Cardiac muscle cell (in vitro differentiated cells and primary cell): ENCODE measurements around the gene P2RX7. TPM values are rescaled to one million over a fixed set of nuclear protein-coding genes. Genes with fewer than 3 reads are reported as not detected.
"Not testable (repeated sequence)": the region's sequence is repeated elsewhere in the genome, so short reads cannot be mapped to it uniquely, and the experiment has no call there.

Experiments
- DNase-seq, 2 donors: peaks; one replicate each; pipeline versions ENCODE4 v3.0.0 to v3.0.0-alpha.2; 2010 to 2017; ENCODE audit warnings: low read depth in 1 of 2, low spot score in 1 of 2
- H3K27ac ChIP-seq: fragments of 200-600 bp; sonication (generic); 2 replicates; pipeline ENCODE4 v1.5.1; 2016
- H3K27me3 ChIP-seq: fragments of 200-600 bp; sonication (generic); 2 replicates; pipeline ENCODE4 v1.6.0; 2016; ENCODE audit warnings: control low read depth
- H3K36me3 ChIP-seq: fragments of 200-600 bp; sonication (generic); 2 replicates; pipeline ENCODE4 v1.5.1; 2016; ENCODE audit warnings: control low read depth
- H3K4me1 ChIP-seq: fragments of 200-600 bp; sonication (generic); 2 replicates; pipeline ENCODE4 v1.8.1; 2017; ENCODE audit warnings: low read depth, mild to moderate bottlenecking, mixed run types
- H3K4me3 ChIP-seq: fragments of 200-600 bp; sonication (generic); 2 replicates; pipeline ENCODE4 v1.5.1; 2016; ENCODE audit warnings: mild to moderate bottlenecking
- H3K9me3 ChIP-seq: fragments of 200-600 bp; sonication (generic); 2 replicates; pipeline ENCODE4 v1.5.1; 2017; ENCODE audit warnings: low read depth, mild to moderate bottlenecking, control low read depth
- polyA plus RNA-seq: library from polyadenylated mRNA; unstranded; fragments of >200 nt; fragmentation: Nextera tagmentation; extraction: Ambion mirVana; gene quantifications from 2 replicates; pipeline ENCODE4 v1.2.1, GENCODE V29; 2016
- total RNA-seq: library from RNA; depleted of rRNA; stranded (reverse); fragments of >200 nt; gene quantifications from 2 replicates; pipeline ENCODE4 v1.2.3, GENCODE V29; 2016
- TF ChIP-seq, protein P1 (sequence below): IDR thresholded peaks from 2 replicates; pipeline ENCODE4 v1.5.1; 2012; ENCODE audit warnings: low read depth, mild to moderate bottlenecking, low read length

P2RX7 gene
- total and polyA plus RNA-seq, 2 experiments from 2014 or later = 0.03 to 0.65 TPM

DNA sequence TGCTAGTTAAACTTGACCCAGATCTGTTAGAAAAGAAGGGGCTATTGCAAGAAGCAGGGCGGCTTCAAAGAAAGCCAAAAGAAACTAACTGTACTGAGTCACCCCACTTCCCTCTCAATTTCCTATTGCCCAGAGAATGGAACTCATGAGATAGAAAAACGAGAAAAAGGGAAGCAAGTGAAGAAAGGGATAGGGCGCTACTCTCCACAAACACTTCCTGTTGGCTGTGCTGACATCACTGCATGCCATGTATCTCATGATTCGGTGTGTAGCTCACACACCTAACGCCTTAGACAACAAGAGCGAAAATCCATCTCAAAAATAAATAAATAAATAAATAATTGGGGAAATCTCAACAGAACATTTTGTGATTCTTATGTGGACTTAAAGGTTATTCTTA, 64.2 kb downstream of the P2RX7 start:
- DNase-seq = no peak
- TF ChIP-seq, protein P1, sequence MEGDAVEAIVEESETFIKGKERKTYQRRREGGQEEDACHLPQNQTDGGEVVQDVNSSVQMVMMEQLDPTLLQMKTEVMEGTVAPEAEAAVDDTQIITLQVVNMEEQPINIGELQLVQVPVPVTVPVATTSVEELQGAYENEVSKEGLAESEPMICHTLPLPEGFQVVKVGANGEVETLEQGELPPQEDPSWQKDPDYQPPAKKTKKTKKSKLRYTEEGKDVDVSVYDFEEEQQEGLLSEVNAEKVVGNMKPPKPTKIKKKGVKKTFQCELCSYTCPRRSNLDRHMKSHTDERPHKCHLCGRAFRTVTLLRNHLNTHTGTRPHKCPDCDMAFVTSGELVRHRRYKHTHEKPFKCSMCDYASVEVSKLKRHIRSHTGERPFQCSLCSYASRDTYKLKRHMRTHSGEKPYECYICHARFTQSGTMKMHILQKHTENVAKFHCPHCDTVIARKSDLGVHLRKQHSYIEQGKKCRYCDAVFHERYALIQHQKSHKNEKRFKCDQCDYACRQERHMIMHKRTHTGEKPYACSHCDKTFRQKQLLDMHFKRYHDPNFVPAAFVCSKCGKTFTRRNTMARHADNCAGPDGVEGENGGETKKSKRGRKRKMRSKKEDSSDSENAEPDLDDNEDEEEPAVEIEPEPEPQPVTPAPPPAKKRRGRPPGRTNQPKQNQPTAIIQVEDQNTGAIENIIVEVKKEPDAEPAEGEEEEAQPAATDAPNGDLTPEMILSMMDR = no peak
- Histone ChIP-seq H3K27me3 (no peaks in the 10 kb centered on the region), H3K4me1 (no peaks in the 10 kb centered on the region), H3K36me3 (no peaks in the 10 kb centered on the region), H3K27ac (no peak overlapping the region), H3K9me3 (no peaks in the 10 kb centered on the region), H3K4me3 (no peak overlapping the region)

DNA sequence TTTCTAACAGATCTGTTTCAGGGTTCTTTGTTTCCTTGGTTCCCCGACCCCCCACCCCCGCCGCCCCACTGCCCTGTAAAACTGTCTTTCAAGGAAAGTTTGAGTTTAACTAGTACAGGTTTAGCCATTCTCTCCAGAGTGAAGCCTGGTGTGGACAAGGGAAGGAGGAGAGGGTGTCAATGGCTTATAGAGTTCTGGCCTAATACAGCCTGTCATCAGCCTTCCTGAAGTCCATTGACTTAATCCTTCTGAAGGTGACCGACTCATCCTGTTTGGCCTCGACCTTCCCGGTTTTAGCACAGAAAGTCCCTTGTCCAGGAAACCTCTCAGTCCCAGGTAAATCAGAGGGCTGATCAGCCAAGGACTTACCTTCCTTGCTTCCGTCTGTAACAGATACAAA, 66.3 kb downstream of the P2RX7 start:
- Histone ChIP-seq H3K27ac (no peak overlapping the region), H3K9me3 (no peaks in the 10 kb centered on the region), H3K36me3 (no peaks in the 10 kb centered on the region), H3K4me3 (no peak overlapping the region), H3K4me1 (no peaks in the 10 kb centered on the region), H3K27me3 (no peaks in the 10 kb centered on the region)
- TF ChIP-seq, protein P1 = no peak
- DNase-seq = no peak

DNA sequence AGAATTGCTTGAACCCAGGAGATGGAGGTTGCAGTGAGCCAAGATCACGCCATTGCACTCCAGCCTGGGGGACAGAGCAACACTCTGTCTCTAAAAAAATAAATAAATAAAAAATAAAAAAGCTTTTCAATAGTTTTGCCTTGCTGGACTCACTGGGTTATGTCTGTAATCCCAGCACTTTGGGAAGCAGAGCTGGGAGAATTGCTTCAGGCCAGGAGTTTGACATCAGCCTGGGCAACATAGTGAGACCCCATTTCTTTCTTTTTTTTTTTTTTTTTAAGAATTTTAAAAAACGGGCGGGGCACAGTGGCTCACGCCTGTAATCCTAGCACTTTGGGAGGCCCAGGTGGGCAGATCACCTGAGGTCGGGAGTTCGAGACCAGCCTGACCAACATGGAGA, 68.5 kb downstream of the P2RX7 start:
- not testable (repeated sequence) for H3K4me1 ChIP-seq, H3K27ac ChIP-seq, H3K27me3 ChIP-seq, H3K4me3 ChIP-seq, DNase-seq, H3K36me3 ChIP-seq, H3K9me3 ChIP-seq

DNA sequence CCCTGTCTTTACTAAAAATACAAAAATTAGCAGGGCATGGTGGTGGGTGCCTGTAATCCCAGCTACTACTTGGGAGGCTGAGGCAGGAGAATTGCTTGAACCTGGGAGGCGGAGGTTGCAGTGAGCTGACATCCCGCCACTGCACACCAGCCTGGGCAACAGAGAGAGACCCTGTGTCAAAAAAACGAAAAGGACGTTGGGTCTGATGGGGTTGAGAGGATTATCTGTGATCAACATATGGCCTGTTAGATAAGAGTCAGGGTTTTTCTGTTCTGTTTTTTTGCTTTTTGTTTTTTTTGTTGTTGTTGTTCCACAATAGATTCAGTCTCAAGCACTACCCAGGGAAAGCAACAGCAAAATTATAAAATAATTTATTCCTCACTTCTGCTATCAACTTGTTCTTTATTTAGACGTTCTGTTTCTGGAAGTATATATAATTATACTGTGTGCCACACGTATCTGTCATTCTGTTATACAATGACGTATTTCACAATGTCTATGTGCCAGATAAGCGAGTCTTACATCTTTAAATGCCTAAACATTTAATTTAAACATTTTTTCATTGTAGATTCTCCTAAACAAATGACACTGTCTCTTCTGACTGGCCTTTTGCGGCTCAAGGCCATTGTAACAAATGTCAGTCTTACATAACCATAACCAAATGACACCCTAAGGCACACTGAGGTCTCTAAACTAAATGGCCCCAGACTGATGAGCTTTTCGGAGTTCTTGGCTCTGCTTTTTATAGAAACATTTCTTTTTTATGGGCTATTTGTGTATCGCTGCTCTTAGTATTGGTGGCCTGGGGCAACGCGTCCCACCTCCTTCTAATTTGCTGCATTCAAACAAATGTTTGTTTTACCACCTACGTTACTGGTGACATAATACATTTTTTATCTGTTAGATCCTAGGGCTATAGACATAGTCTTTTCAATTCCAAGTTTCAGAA, 70.0 kb downstream of the P2RX7 start:
- Histone ChIP-seq H3K4me1 (no peaks in the 10 kb centered on the region), H3K27ac (no peak overlapping the region), H3K4me3 (no peak overlapping the region), H3K9me3 (no peaks in the 10 kb centered on the region), H3K36me3 (no peaks in the 10 kb centered on the region), H3K27me3 (no peaks in the 10 kb centered on the region)
- no peak for DNase-seq
- TF ChIP-seq, protein P1 = no peak

DNA sequence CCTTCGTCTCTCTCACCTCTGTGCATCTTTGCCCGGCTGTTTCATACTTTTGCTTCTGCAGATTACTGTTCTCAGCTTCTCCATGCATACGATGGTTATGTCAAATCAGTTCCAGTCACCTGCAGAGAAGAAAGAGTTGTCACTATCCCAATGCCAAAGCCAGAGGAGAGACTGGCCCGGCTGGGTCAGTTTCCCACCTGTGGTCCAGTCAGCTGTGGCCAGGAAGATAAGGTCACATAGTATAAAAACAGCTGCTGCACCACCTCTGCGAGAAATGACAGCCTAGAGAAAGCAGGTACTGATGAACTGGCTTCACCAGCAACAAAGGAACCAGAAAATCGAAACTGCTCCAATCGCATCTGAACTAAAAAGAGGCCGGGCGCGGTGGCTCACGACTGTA, 70.8 kb downstream of the P2RX7 start:
- TF ChIP-seq, protein P1 = no peak
- Histone ChIP-seq H3K36me3 (no peaks in the 10 kb centered on the region), H3K9me3 (no peaks in the 10 kb centered on the region), H3K4me1 (no peaks in the 10 kb centered on the region), H3K4me3 (no peak overlapping the region), H3K27me3 (no peaks in the 10 kb centered on the region), H3K27ac (no peak overlapping the region)
- DNase-seq = no peak

DNA sequence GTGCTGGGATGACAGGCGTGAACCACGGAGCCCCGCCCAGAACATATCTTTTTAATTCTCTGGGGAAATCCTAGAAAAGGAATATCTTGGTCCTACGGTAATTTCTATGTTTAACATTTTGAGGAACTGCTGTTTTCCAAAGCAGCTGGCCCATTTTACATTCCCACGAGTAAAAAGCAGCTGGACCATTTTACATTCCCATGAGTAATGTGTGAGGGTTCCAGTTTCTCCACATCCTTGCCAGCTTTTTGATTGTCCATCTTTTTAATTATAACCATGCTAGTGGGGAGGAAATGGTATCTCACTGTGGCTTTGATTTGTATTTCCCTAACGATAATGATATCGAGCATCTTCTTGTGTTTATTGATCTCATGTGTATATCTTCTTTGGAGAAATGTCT, 72.8 kb downstream of the P2RX7 start:
- H3K27ac ChIP-seq = no peak overlapping the region
- no peaks in the 10 kb centered on the region for H3K27me3 ChIP-seq
- H3K36me3 ChIP-seq = no peaks in the 10 kb centered on the region
- no peak overlapping the region for H3K4me3 ChIP-seq
- no peak for DNase-seq
- H3K4me1 ChIP-seq = no peaks in the 10 kb centered on the region
- no peaks in the 10 kb centered on the region for H3K9me3 ChIP-seq
- TF ChIP-seq, protein P1 = no peak

DNA sequence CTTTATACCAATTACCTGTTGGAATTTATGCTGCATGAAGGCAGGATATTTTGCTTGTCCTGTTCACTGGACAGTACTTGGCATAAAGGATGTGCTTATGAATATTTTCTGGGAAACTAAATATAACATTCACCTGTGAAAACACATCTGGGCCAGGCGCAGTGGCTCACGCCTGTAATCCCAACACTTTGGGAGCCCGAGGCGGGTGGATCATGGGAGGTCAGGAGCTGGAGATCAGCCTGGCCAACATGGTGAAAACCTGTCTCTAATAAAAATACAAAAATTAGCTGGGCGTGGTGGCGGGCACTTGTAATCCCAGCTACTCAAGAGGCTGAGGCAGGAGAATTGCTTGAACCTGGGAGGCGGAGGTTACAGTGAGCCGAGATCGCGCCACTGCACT, 75.9 kb downstream of the P2RX7 start:
- not testable (repeated sequence) for H3K36me3 ChIP-seq, H3K27me3 ChIP-seq, H3K4me3 ChIP-seq

More for the DNA sequence above, 75.9 kb downstream of the P2RX7 start:
- H3K9me3 ChIP-seq, H3K27ac ChIP-seq, H3K4me1 ChIP-seq, DNase-seq: not testable (repeated sequence)
